ENCODE measurements around the gene NINL. TPM values are rescaled to one million over a fixed set of nuclear protein-coding genes. Genes with fewer than 3 reads are reported as not detected.

Gene NINL
- 6.5 and 9.0 TPM in 2 replicates for total RNA-seq

GRCh38 chr20:25584905-25585704 lies at the start of gene NINL:
Gene NINL, minus strand, starts transcription at chr20:25585531. Its CDS starts 58,944 bp downstream, at chr20:25526587.

GRCh38 chr20:25623736-25624499 lies 38.6 kb upstream of the NINL start, which contains the start of gene NANP:
Gene NANP, minus strand, starts transcription at chr20:25624014. Its CDS starts 66 bp downstream, at chr20:25623948.

GRCh38 chr20:25407311-25408169 lies 177.8 kb downstream of the NINL start, which contains the start of gene GINS1:
Gene GINS1, plus strand, starts transcription at chr20:25407673. Its CDS starts 148 bp downstream, at chr20:25407821.

Other genes starting within 250 kb of the NINL start
- gene ABHD12, start 194.7 kb downstream of the NINL start, total RNA-seq, result 29.7 and 39.8 TPM in 2 replicates
- gene GINS1, start 177.9 kb downstream of the NINL start, total RNA-seq, result 5.2 and 12.9 TPM in 2 replicates
- 5.3 and 8.4 TPM in 2 replicates for gene NANP, start 38.5 kb upstream of the NINL start, total RNA-seq
- 7.1 and 10.9 TPM in 2 replicates for gene ZNF337, start 111.3 kb upstream of the NINL start, total RNA-seq

All from epithelial cell of alveolus of lung (primary cell).